ENCODE results near the gene GPR107.
"Not testable (repeated sequence)": the region's sequence is repeated elsewhere in the genome, so short reads cannot be mapped to it uniquely, and the experiment has no call there.

GPR107 gene

DNA sequence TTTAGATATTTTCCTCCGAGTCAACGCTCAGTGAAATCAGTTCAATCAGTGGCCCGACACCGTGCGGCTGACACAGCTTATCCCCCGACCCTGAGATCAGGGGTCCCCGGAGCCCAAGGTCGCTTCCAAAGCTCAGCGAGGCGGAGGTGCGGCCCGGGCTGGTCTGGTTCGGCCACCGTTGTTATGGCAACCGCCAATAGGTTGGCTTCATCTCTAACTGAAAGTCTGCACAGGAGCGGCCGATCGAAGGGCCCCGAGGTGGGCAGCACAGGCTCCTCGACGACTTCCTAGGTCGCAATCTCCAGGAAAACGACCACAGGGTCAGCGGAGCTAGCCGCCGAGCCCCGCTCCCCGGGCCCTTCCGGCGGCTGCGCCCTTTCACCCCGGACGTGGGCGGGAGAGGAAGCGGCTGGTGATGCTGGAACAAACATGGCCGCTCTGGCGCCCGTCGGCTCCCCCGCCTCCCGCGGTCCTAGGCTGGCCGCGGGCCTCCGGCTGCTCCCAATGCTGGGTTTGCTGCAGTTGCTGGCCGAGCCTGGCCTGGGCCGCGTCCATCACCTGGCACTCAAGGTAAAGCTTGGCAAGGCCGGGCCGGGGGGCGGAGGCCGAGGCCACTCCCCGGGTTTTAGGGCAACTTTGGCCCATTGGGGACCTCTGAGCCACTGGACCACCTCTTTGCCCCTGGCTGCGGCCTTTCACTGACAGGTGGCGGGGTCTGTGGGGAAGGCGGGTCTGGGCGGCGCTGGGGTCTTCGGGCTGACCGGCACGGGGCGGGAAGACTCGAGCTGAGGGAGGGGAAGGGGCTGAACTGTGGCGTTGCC is at the start of gene GPR107:
Gene GPR107 (plus strand): TSS at position 403 of the 821 bp plus-strand sequence. CDS start 27 bp downstream, at position 430.
- DNase-seq (ENCODE audit: insufficient read length, low spot score) = peak; percentile 83
- no peak for FAIRE-seq

DNA sequence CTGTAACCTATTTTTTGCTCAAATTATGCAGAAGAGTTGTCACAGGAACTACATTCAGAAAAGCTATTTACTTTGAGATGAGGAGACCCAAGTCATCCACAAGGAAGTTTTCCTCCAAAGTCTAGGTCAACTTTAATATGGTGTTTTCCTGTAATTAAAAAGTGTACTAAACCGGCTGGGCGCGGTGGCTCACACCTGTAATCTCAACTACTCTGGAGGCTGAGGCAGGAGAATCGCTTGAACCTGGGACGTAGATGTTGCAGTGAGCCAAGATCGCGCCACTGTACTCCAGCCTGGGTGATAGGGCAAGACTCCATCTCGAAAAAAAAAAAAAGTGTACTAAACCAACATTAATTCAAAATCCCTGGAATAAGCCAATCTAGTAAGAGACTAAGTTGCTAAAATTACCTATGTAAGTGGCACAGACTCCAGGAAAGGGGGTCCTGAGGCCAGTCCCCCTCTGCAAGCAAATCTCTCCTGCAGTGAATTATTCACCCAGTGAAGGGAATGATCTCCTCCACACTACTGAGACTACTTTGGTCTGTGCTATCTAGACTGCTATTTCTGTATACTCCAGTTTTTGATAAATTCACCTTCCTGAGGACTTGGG is 49.7 kb upstream of the GPR107 start:
- FAIRE-seq (no peak), DNase-seq (ENCODE audit: insufficient read length, low spot score) (no peak)

DNA sequence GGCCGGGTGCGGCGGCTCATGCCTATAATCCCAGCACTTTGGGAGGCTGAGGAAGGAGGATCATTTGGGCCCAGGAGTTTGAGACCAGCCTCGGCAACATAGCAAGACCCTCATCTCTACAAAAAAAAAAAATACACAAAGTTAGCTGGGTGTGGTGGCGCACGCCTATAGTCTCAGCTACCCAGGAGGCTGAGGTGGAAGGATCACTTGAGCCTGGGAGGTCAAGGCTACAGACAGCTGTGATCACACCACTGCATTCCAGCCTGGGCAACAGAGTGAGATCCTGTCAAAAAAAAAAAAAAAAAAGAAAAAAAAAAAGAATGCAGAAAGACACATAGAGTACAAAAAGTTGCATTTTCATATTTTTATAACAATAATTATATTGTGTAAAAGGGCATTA is 46.8 kb upstream of the GPR107 start:
- DNase-seq (ENCODE audit: insufficient read length, low spot score); FAIRE-seq: not testable (repeated sequence)

DNA sequence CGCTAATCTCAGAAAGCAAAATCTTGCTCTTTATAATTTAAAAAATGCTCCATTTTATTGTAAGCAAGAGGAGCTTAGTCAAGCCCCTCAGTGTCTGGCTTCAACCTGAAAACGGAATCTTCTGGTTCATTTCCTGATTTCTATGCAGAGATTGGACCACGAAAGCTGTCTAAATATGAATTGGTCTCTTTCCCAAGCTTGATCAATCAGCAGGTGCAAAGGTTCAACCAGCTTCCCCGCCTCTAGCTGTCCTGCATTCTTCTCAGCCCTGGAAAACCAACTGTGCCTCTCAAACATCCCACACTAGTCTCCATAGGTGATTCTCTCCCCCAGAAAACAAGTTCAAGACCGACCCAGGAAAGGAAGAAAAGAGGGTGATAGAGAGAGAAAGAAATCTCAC is 45.2 kb upstream of the GPR107 start:
- FAIRE-seq (no peak), DNase-seq (ENCODE audit: insufficient read length, low spot score) (no peak)

DNA sequence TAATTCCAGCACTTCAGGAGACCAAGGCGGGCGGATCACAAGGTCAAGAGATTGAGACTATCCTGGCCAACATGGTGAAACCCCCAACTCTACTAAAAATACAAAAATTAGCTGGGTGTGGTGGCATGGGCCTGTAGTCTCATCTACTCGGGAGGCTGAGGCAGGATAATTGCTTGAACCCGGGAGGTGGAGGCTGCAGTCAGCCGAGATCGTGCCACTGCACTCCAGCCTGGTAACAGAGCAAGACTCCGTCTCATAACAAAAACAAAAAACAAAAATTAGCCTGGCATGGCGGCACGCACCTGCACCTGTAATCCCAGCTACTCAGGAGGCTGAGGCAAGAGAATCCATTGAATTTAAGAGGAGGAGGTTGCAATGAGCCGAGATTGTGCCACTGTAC is 44.2 kb upstream of the GPR107 start:
- FAIRE-seq; DNase-seq (ENCODE audit: insufficient read length, low spot score): not testable (repeated sequence)

DNA sequence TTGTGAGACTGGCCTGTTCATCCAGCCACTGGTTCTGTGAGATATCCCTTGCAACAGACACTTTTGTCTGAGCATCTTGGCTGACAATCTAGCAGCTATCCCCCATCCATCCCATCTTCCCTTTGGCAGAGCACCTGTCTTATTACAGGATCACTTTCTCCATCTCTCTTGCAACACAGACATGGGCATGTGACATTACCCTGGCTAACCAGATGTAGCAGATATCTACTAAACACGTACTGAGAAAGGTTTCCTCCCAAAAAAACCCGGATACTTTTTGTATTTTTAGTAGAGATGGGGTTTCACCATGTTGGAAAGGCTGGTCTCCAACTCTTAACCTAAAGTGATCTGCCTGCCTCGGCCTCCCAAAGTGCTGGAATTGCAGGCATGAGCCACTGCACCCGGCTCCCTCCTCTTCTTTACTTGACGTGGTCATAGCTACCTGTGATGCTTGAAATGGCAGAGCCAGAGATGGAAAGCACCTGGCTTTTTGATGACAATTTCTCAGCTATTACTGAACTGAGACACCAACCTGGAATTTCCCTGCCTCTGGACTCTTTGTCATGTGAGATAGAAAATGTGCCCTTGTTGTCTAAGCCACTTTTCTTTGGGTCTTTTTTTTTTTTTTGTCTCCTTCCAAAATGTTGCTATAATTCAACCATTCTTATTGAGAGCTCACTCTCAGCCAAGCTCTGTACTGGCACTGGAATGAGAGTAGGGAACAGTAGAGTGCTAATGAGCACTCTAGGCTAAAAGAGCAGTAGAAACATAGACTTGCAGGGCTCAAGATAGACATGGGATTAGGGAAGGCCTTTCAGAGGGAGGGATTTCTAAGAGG is 43.3 kb upstream of the GPR107 start:
- FAIRE-seq (no peak), DNase-seq (ENCODE audit: insufficient read length, low spot score) (no peak)

DNA sequence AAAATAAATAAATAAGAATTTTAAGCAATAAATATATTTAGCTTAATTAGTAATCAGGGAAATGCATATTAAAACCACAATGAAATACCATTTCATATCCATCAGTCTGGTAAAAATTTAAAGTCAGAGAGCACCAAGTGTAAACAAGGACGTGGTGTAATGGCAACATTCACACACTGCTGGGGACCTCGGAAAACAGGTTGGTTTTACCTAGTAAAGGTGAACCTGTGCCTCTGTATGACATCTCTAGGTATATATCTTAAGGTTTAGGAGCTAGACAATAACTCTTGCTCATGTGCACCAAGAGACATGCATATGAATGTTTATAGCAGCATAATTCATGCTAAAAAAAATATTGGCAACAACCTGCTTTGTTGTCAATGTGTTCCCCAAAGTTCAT is 40.4 kb upstream of the GPR107 start:
- FAIRE-seq (no peak), DNase-seq (ENCODE audit: insufficient read length, low spot score) (no peak)

DNA sequence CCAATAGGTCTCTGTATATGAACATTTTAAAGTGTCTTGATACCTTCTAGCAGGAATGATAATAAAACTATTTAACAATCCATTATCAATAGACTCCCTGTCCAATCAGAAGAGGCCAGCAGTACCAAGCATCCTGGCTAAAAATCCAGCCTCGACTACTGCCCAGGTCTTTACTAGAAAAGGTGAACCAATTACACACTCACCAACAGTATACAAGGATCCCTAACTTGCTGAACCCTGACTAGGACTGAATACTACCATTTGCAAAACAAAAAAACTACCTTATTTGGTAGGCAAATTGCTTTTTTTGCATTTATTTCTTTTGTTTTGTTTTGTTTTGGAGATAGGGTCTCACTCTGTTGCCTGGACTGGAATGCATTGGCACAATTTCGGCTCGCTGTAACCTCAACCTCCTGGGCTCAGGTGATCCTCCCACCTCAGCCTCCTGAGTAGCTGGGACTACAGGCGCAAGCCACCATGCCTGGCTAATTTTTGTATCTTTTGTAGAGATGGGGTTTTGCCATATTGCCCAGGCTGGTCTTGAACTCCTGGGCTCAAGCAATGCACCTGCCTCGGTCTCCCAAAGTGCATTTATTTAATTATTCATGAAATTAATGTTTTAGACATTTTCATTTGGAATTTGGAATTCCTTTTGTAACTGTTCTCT is 38.2 kb upstream of the GPR107 start:
- no peak for FAIRE-seq

DNA sequence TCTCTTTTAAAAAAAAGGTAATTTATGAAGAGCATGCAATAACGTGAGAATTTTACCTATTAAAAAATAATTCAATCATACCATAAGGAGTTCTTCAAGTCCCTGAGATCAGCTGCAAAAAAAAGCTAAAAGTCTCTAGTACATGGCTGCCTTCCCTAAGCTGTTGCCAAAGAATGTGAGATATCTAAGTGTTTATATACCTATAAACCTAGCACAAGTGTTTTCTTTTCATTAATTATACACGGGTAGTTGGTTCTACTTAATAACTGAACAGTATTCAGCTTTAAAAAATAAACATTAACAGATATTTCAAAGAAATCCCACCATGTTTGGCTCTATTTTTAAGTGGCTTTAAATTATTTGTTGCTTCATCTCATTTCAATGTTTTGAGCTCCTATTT is 36.6 kb upstream of the GPR107 start:
- DNase-seq (ENCODE audit: insufficient read length, low spot score) (no peak), FAIRE-seq (no peak)

More for the DNA sequence above, 38.2 kb upstream of the GPR107 start:
- no peak for DNase-seq (ENCODE audit: insufficient read length, low spot score)

DNA sequence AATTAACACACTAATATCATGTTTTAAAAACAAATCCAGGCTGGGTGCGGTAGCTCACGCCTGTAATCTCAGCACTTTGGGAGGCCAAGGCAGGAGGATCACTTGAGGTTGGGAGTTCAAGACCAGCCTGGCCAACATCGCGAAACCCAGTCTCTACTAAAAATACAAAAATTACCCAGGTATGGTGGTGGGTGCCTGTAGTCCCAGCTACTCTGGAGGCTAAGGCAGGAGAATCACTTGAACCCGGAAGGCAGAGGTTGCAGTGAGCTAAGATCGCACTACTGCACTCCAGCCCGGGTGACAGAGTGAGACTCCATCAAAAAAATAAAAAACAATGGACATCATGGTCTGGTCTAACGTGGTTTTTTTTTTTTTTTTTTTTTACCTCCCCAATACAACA is 36.2 kb upstream of the GPR107 start:
- DNase-seq (ENCODE audit: insufficient read length, low spot score); FAIRE-seq: not testable (repeated sequence)

DNA sequence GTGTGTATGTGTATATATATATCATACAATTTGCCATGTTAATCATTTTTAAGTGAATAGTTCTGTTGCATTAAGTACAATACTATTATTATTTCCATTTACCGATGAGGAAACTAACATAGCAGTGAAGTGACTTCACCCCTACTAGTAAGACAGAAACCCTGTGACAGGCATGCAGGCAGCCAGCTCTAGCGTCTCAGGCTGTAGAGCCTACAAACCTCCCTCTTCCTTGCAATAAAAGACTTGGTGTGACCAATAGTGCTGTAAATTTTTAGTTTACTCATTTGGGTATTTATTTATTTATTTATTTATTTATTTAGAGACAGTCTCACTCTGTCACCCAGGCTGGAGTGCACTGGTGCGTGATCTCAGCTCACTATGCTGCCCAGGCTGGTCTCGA is 35.4 kb upstream of the GPR107 start:
- FAIRE-seq (no peak), DNase-seq (ENCODE audit: insufficient read length, low spot score) (no peak)

DNA sequence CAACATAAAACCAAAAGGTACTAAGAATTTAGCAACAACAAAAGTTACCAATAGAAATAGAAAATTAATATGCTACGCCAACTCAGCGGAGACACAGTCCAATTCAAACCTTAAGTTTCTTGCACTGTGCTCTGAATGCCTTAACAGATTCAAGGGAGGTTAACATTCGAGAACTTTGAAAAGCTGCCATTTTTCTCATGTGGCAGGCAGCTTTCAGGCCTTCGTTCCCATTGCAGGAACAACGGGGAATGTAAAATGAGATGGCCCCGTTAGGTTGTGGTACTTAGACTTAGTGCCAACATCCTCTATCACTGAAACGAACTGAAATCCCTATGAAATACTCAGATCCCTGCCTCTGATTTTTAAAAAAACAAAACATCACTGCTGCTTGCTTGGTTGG is 33.1 kb upstream of the GPR107 start:
- no peak for FAIRE-seq

DNA sequence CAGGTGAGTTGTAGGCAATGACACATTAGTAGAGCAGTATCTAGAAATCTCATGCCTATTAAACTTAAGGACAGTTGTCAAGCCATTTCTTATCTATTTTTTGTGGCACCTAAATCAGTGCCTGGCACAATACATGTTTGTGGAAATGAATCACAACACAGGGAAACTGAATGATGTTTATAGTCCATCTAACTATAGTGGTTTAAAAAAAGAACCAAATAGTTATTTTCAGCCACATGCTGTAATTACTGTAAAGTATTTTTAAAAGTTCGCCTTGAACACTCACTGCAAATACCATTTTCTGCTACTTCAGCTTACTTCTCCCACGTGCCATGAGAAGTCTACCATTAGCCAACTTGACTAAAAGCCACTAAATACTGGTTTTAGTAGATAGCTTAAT is 32.6 kb upstream of the GPR107 start:
- no peak for DNase-seq (ENCODE audit: insufficient read length, low spot score)
- no peak for FAIRE-seq

More for the DNA sequence above, 33.1 kb upstream of the GPR107 start:
- DNase-seq (ENCODE audit: insufficient read length, low spot score) = no peak

DNA sequence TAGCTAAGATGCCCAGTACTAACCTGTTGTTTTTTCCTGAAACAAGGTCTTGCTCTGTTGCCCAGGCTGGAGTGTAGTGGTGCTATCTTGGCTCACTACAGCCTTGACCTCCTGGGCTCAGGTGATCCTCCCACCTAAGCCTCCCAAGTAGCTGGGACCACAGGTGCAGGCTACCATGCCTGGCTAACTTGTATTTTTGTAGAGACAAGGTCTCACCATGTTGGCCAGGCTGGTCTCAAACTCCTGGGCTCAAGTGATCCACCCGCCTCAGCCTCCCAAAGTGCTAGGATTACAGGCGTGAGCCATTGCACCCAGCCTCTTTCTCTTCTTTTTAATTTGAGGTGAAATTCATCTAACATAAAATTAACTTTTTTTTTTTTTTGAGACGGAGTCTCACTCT is 31.9 kb upstream of the GPR107 start:
- not testable (repeated sequence) for DNase-seq (ENCODE audit: insufficient read length, low spot score); FAIRE-seq

DNA sequence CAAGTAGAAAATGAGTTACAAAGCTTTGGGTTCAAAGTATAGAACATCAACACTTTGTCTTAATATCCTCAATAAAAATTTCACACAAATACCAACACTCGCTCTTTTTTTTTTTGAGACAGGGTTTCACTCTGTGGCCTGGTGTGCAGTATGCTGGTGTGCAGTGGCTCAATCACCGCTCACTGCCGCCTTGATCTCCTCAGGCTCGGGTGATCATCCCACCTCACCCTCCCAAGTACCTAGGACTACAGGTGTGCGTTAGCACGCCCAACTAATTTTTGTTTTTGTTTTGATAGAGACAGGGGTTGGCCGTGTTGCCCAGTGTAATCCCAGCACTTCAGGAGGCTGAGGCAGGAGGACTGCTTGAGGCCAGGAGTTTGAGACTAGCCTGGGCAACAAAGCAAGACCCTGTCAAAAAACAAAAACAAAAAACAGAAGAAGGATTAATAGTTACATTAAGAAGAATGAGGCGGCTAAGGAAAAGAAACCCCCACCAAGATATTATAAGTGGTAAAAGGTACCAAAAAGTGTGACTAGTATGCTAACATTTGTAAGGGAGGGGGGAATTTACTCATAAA is 31.1 kb upstream of the GPR107 start:
- no peak for FAIRE-seq
- no peak for DNase-seq (ENCODE audit: insufficient read length, low spot score)

DNA sequence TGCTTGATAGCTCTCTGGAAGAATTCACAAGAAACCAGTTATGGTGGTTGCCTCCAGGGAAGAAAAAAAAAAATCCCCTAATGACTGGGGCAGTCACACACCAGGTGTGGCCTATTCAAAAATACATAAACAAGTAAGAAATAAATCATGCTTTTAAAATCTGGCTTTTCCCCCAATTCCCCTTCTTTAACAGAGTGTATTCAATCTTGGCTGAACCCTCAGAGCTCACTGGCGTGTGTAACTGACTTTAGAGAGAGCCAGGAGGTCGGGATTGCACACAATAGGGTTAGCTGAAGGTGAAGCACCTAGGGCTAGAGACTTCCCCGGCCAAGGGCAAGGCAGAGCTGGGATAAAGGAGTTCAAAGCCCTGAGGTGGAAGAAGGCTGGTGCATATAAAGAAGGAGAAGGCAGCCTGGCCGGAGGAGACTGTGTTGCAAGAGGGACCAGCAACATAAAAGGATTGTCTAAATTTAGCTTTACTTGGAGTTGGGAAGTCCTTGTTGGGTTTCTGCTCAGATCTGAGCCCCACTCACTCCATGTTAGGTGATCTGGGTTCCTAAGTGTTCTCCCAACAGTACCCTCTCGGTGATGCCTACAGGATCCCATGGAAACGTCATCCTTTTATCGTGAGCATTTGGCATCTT is 30.4 kb upstream of the GPR107 start:
- FAIRE-seq (no peak), DNase-seq (ENCODE audit: insufficient read length, low spot score) (no peak)

DNA sequence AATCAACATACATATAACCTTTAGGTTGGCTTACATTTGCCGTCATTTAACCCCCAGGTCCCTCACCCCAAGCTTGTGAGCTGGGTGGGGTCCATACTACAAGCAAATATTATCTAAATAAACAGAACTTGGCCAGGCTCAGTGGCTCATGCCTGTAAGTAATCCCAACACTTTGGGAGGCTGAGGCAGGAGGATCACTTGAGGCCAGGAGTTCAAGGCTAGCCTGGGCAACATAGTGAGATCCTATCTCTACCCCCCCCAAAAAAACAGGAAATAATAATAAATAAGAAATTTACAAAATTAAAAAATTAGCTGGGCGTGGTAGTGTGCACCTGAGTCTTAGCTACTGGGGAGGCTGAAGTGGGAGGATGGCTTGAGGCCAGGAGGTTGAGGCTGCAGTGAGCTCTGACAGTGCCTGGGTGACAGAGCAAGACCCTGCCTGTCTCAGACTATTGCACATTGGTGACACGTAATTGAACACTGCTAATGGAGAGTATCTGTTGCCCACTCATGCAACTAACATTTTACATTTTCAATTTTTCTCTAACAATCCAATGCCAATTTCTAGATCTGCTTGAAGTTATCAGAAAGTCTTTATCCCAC is 29.6 kb upstream of the GPR107 start:
- no peak for DNase-seq (ENCODE audit: insufficient read length, low spot score)
- FAIRE-seq = no peak

DNA sequence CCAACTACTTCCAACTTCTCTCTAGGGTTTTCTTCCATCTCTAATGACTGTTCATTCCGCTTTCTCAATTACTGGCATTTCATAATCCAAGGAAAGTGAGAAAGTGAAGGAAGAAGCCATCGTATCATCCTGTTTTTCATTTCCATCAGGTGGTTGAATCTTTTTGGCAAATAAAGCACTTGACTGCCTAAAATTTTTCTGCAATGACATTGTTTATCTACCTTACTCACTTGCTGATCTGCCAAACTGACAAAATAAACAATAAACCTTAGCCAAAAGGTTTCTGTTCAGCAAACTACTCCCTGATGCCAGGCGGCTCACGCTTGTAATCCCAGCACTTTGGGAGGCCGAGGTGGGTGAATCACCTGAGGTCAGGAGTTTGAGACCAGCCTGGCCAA is 29.1 kb upstream of the GPR107 start:
- DNase-seq (ENCODE audit: insufficient read length, low spot score) (no peak), FAIRE-seq (no peak)

DNA sequence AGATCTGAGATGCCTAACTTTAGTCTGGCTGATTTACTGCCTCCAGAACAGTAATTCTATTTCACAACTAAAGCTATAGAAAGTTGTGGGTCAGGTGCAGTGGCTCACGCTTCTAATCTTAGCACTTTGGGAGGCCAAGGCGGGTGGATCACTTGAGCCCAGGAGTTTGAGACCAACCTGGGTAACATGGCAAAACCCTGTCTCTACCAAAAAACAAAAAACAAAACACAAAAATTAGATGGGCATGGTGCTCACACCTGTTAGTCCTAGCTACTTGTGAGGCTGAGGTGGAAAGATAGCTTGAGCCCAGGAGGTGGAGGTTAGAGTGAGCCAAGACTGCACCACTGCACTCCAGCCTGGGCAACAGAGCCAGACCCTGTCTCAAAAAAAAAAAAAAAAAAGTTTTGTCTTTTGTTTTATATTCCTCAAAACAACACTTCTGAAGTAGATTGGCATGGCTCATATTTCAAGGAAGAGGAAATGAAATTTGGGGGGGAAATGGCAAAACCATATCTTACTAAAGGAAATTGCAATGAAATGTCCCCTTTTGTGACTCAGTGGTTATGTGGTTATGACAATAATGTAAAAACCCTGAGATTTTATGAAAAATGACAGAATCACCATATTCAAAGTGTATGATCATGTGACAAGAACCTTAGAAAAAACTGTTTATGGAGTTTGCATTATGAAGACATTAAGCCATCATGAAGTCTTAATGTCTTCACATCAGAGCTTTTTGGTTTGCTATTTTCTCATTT is 26.9 kb upstream of the GPR107 start:
- DNase-seq (ENCODE audit: insufficient read length, low spot score) = no peak
- no peak for FAIRE-seq

Data from HTR-8/SVneo (cell line).